GM12892 (cell line): ENCODE measurements around the gene TFDP3.

Experiments used
- DNase-seq: peaks from one replicate; pipeline ENCODE4 v3.0.0; 2011; ENCODE audit not compliant: insufficient read length
- FAIRE-seq: peaks from 2 replicates; lab custom pipeline; 2011; peaks lifted over from hg19 to GRCh38; lab: Jason Lieb, UNC
- POLR2A ChIP-seq: IDR thresholded peaks from 2 replicates; pipeline ENCODE4 v1.6.1; 2011; ENCODE audit warnings: low read depth, low read length, control low read depth
- POLR2AphosphoS5 ChIP-seq: IDR thresholded peaks from 2 replicates; pipeline ENCODE4 v1.6.1; 2011; ENCODE audit warnings: low read depth, low read length, control low read depth
- TAF1 ChIP-seq: IDR thresholded peaks from 2 replicates; pipeline ENCODE4 v1.6.1; 2011; ENCODE audit warnings: low read depth, mild to moderate bottlenecking, control low read depth, low read length, borderline replicate concordance

Gene TFDP3

GRCh38 chrX:133232331-133232730 is 14.2 kb upstream of the TFDP3 start:
- TF ChIP-seq POLR2AphosphoS5 (no peak), TAF1 (no peak), POLR2A (no peak)
- DNase-seq, result no peak
- FAIRE-seq, result no peak

GRCh38 chrX:133229361-133229760 is 11.2 kb upstream of the TFDP3 start:
- FAIRE-seq, result no peak
- DNase-seq, result no peak
- TF ChIP-seq POLR2A (no peak), TAF1 (no peak)

- FAIRE-seq, result no peak
- TF ChIP-seq POLR2A (no peak), TAF1 (no peak), POLR2AphosphoS5 (no peak)
- DNase-seq, result no peak
Observed at GRCh38 chrX:133215747-133216146, 2.4 kb downstream of the TFDP3 start.

- DNase-seq, result no peak
- TF ChIP-seq POLR2AphosphoS5 (no peak), POLR2A (no peak), TAF1 (no peak)
- no peak for FAIRE-seq
Observed at GRCh38 chrX:133215017-133215416, 3.1 kb downstream of the TFDP3 start.

- FAIRE-seq, result no peak
- DNase-seq, result no peak
- no peak for TF ChIP-seq TAF1
Observed at GRCh38 chrX:133214301-133214700, 3.9 kb downstream of the TFDP3 start.

- TF ChIP-seq TAF1 (no peak), POLR2A (no peak), POLR2AphosphoS5 (no peak)
- FAIRE-seq, result no peak
- no peak for DNase-seq
Observed at GRCh38 chrX:133213117-133213516, 5.0 kb downstream of the TFDP3 start.

GRCh38 chrX:133207751-133208150 is 10.4 kb downstream of the TFDP3 start:
- FAIRE-seq (no peak), DNase-seq (no peak)
- TF ChIP-seq TAF1, result no peak
- TF ChIP-seq POLR2AphosphoS5, result no peak
- no peak for TF ChIP-seq POLR2A

- DNase-seq (no peak), FAIRE-seq (no peak)
- TF ChIP-seq POLR2AphosphoS5 (no peak), POLR2A (no peak), TAF1 (no peak)
Observed at GRCh38 chrX:133191739-133192039, 26.5 kb downstream of the TFDP3 start.

- FAIRE-seq (no peak), DNase-seq (no peak)
- TF ChIP-seq TAF1 (no peak), POLR2A (no peak), POLR2AphosphoS5 (no peak)
Observed at GRCh38 chrX:133190877-133191738, 27.0 kb downstream of the TFDP3 start.

- FAIRE-seq (no peak), DNase-seq (no peak)
- TF ChIP-seq POLR2A, result no peak
- no peak for TF ChIP-seq POLR2AphosphoS5
- TF ChIP-seq TAF1, result no peak
Observed at GRCh38 chrX:133189195-133189594, 29.0 kb downstream of the TFDP3 start.

- TF ChIP-seq TAF1, result no peak
- TF ChIP-seq POLR2A, result no peak
- no peak for TF ChIP-seq POLR2AphosphoS5
- no peak for DNase-seq
- FAIRE-seq, result no peak
Observed at GRCh38 chrX:133188631-133189030, 29.5 kb downstream of the TFDP3 start.

GRCh38 chrX:133185938-133186337 is 32.2 kb downstream of the TFDP3 start:
- FAIRE-seq, result no peak
- no peak for TF ChIP-seq POLR2A
- TF ChIP-seq TAF1, result no peak
- no peak for TF ChIP-seq POLR2AphosphoS5
- no peak for DNase-seq
